Central memory CD8-positive, alpha-beta T cell (primary cell): ENCODE results near the gene PNPLA2.
A peak's percentile ranks its signal among the peaks of the same experiment; 100 is the strongest.

ENCODE experiments used
- ATAC-seq: fragments of 150-1000 bp; cut with Tn5 transposase; replicated peaks from 2 replicates; pipeline ENCODE4 v1.10.0; 2022; ENCODE audit warnings: mild to moderate bottlenecking, moderate FRiP score, moderate number of reproducible peaks; ENCODE audit not compliant: poor library complexity, severe bottlenecking; ENCODE audit errors: extremely low read depth
- DNase-seq, 2 donors: peaks; one replicate each; pipeline ENCODE4 v3.0.0; 2021; ENCODE audit warnings: low spot score in 2 of 2
- H3K27ac Mint-ChIP-seq: one replicate; pipeline ENCODE4 v1.8.0; 2022; ENCODE audit warnings: low read depth, mild to moderate bottlenecking, moderate library complexity, mixed read lengths
- H3K27me3 Mint-ChIP-seq: one replicate; pipeline ENCODE4 v1.8.0; 2022; ENCODE audit warnings: mixed read lengths
- H3K36me3 Mint-ChIP-seq: one replicate; pipeline ENCODE4 v1.8.0; 2022; ENCODE audit warnings: mild to moderate bottlenecking, moderate library complexity, mixed read lengths; ENCODE audit not compliant: insufficient read depth
- H3K4me1 Mint-ChIP-seq: one replicate; pipeline ENCODE4 v1.8.0; 2022; ENCODE audit warnings: mixed read lengths
- H3K4me3 Mint-ChIP-seq: one replicate; pipeline ENCODE4 v1.8.0; 2022; ENCODE audit warnings: mild to moderate bottlenecking, moderate library complexity, mixed read lengths
- H3K9me3 Mint-ChIP-seq: one replicate; pipeline ENCODE4 v1.8.0; 2022; ENCODE audit warnings: mixed read lengths

Gene PNPLA2

GRCh38 chr11:819943-820649 is 1.4 kb downstream of the PNPLA2 start:
- no peaks in the 10 kb centered on the region for H3K9me3 Mint-ChIP-seq
- ATAC-seq = peak; percentile 84
- no peaks in the 10 kb centered on the region for H3K27me3 Mint-ChIP-seq
- peak overlapping the region; percentile 80 for H3K4me3 Mint-ChIP-seq
- H3K36me3 Mint-ChIP-seq = peaks cover 26% of the 10 kb centered on the region
- H3K4me1 Mint-ChIP-seq = peaks cover 23% of the 10 kb centered on the region
- peak; percentile 89 to 95 for DNase-seq
- H3K27ac Mint-ChIP-seq = peak overlapping the region; percentile 72

GRCh38 chr11:820655-821511 is 2.2 kb downstream of the PNPLA2 start:
- ATAC-seq = no peak
- H3K4me1 Mint-ChIP-seq = peaks cover 23% of the 10 kb centered on the region
- no peaks in the 10 kb centered on the region for H3K27me3 Mint-ChIP-seq
- no peaks in the 10 kb centered on the region for H3K9me3 Mint-ChIP-seq
- peaks cover 26% of the 10 kb centered on the region for H3K36me3 Mint-ChIP-seq
- no peak overlapping the region for H3K27ac Mint-ChIP-seq
- no peak for DNase-seq
- H3K4me3 Mint-ChIP-seq = peak overlapping the region; percentile 80

- peaks cover 28% of the 10 kb centered on the region for H3K36me3 Mint-ChIP-seq
- H3K27ac Mint-ChIP-seq = no peak overlapping the region
- peak overlapping the region; percentile 80 for H3K4me3 Mint-ChIP-seq
- H3K27me3 Mint-ChIP-seq = no peaks in the 10 kb centered on the region
- peaks cover 23% of the 10 kb centered on the region for H3K4me1 Mint-ChIP-seq
- no peak for ATAC-seq
- H3K9me3 Mint-ChIP-seq = no peaks in the 10 kb centered on the region
- no peak for DNase-seq
Observed at GRCh38 chr11:821512-822371, 3.0 kb downstream of the PNPLA2 start.

GRCh38 chr11:823441-824291 is 5.0 kb downstream of the PNPLA2 start:
- Mint-ChIP-seq H3K9me3 (no peaks in the 10 kb centered on the region), H3K27ac (no peak overlapping the region), H3K4me3 (no peak overlapping the region)

GRCh38 chr11:824292-824880 is 5.7 kb downstream of the PNPLA2 start:
- no peaks in the 10 kb centered on the region for H3K9me3 Mint-ChIP-seq
- H3K4me3 Mint-ChIP-seq = no peak overlapping the region
- H3K27ac Mint-ChIP-seq = no peak overlapping the region
- peaks cover 21% of the 10 kb centered on the region for H3K27me3 Mint-ChIP-seq
- ATAC-seq (no peak), DNase-seq (no peak)
- H3K36me3 Mint-ChIP-seq = peaks cover 23% of the 10 kb centered on the region
- H3K4me1 Mint-ChIP-seq = peaks cover 36% of the 10 kb centered on the region

More at GRCh38 chr11:823441-824291, 5.0 kb downstream of the PNPLA2 start:
- peaks cover 25% of the 10 kb centered on the region for H3K36me3 Mint-ChIP-seq
- peaks cover 14% of the 10 kb centered on the region for H3K27me3 Mint-ChIP-seq
- DNase-seq = no peak
- H3K4me1 Mint-ChIP-seq = peaks cover 30% of the 10 kb centered on the region
- ATAC-seq = no peak

GRCh38 chr11:824942-825341 is 6.2 kb downstream of the PNPLA2 start:
- DNase-seq (no peak), ATAC-seq (no peak)
- H3K27me3 Mint-ChIP-seq = peaks cover 24% of the 10 kb centered on the region
- no peaks in the 10 kb centered on the region for H3K9me3 Mint-ChIP-seq
- peak overlapping the region; percentile 18 for H3K4me3 Mint-ChIP-seq
- H3K36me3 Mint-ChIP-seq = peaks cover 23% of the 10 kb centered on the region
- no peak overlapping the region for H3K27ac Mint-ChIP-seq
- peaks cover 38% of the 10 kb centered on the region for H3K4me1 Mint-ChIP-seq

- peaks cover 24% of the 10 kb centered on the region for H3K27me3 Mint-ChIP-seq
- H3K27ac Mint-ChIP-seq = no peak overlapping the region
- H3K36me3 Mint-ChIP-seq = peaks cover 19% of the 10 kb centered on the region
- peaks cover 33% of the 10 kb centered on the region for H3K4me1 Mint-ChIP-seq
- DNase-seq (no peak), ATAC-seq (no peak)
- H3K9me3 Mint-ChIP-seq = no peaks in the 10 kb centered on the region
- peak overlapping the region; percentile 18 for H3K4me3 Mint-ChIP-seq
Observed at GRCh38 chr11:825366-826226, 6.9 kb downstream of the PNPLA2 start.

DNA sequence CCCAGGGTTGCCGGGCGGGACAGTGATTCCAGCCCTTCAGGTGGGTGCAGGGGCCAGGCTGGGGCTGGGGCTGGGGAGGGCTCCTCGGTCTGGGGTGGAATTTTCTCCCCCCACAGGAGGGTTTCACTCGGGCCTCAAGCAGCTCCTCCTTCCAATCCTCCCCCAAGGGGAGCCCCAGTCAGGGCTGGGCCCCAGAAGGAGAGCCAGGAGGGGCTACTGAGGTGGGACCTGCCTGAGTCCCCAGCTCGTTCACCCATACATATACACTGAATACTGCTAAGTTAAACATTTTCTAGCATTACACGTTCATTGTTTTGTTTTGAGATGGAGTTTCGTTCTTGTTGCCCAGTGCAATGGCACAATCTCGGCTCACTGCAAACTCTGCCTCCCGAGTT is 7.5 kb downstream of the PNPLA2 start:
- Mint-ChIP-seq H3K9me3 (no peaks in the 10 kb centered on the region), H3K4me1 (peaks cover 26% of the 10 kb centered on the region), H3K36me3 (peaks cover 19% of the 10 kb centered on the region), H3K4me3 (peak overlapping the region; percentile 65), H3K27me3 (peaks cover 24% of the 10 kb centered on the region), H3K27ac (no peak overlapping the region)
- ATAC-seq = no peak
- DNase-seq = no peak

- DNase-seq (no peak), ATAC-seq (no peak)
- peak overlapping the region; percentile 65 for H3K4me3 Mint-ChIP-seq
- H3K27ac Mint-ChIP-seq = no peak overlapping the region
- peaks cover 29% of the 10 kb centered on the region for H3K27me3 Mint-ChIP-seq
- H3K4me1 Mint-ChIP-seq = peaks cover 23% of the 10 kb centered on the region
- peaks cover 19% of the 10 kb centered on the region for H3K36me3 Mint-ChIP-seq
- H3K9me3 Mint-ChIP-seq = no peaks in the 10 kb centered on the region
Observed at GRCh38 chr11:826836-827145, 8.1 kb downstream of the PNPLA2 start.

DNA sequence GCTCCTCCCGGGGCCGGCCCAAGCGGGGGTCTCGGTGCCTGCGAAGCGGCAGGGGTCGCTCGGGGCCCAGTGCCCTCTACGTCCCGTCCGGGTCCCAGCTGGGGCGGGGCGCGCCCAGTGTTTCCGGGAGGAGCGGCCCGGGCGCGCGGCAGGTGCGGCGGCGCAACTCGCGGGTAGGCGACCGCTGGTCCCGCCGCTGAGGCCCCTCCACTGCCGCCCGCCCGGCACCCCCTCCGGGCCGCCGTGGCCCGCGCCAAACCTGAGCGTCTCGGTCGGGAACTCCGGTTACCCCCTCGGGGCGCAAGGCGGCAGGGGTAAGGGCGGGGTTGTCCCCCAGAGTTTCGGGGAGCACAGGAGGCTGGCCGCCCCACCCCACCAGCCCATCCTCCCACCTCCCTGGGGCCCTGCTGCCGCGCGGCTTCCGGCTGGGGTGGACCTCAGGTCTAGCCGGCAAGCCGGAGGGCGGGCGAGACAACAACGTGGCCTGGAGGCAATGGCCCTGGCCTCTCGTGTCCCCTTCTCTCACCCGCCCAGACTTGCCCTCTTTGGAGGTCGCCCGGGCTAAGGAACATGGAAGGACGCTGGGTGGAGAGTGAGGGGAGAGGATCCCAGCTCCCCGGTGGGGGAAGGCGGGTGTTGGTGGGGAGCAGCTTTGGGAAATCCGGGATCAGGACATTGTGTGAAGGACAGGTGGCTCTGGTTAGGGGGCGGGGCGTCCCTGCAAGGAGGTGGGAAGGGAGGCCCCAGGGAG is 8.6 kb downstream of the PNPLA2 start:
- no peak for DNase-seq
- no peak overlapping the region for H3K27ac Mint-ChIP-seq
- peaks cover 17% of the 10 kb centered on the region for H3K4me1 Mint-ChIP-seq

More for the DNA sequence above, 8.6 kb downstream of the PNPLA2 start:
- H3K4me3 Mint-ChIP-seq = peak overlapping the region; percentile 73
- H3K9me3 Mint-ChIP-seq = no peaks in the 10 kb centered on the region
- peaks cover 16% of the 10 kb centered on the region for H3K36me3 Mint-ChIP-seq
- peaks cover 31% of the 10 kb centered on the region for H3K27me3 Mint-ChIP-seq
- ATAC-seq = no peak
